ENCODE results near the gene GYPC. TPM values are rescaled to one million over a fixed set of nuclear protein-coding genes. Genes with fewer than 3 reads are reported as not detected.
A peak's percentile ranks its signal among the peaks of the same experiment; 100 is the strongest.

GYPC gene
- total RNA-seq (2014; rRNA removed; shearing (Covaris generic); ENCODE audit: low replicate concordance): 156 and 251 TPM in 2 replicates

- peaks cover 41% of the 10 kb centered on the region for H3K79me2 ChIP-seq (ENCODE audit: low read length)
- H3K4me3 ChIP-seq (ENCODE audit: low read length): peak within 1 kb of the TSS; percentile 96
- no peaks in the 10 kb centered on the region for H3K36me3 ChIP-seq (ENCODE audit: insufficient read depth, low read length)
- peaks cover 46% of the 10 kb centered on the region for H3K4me1 ChIP-seq (ENCODE audit: low read length)
- no peaks in the 10 kb centered on the region for H4K20me1 ChIP-seq (ENCODE audit: insufficient read depth, low read depth, low read length)
- H3K27ac ChIP-seq (ENCODE audit: low read length): peak within 1 kb of the TSS; percentile 80
- H2AFZ ChIP-seq (ENCODE audit: low read length): peak within 1 kb of the TSS; percentile 97
- H3K9me3 ChIP-seq (ENCODE audit: low read length): no peaks in the 10 kb centered on the region
- H3K4me2 ChIP-seq (ENCODE audit: low read depth, low read length, poor library complexity, severe bottlenecking): peak within 1 kb of the TSS; percentile 86
- no peaks in the 10 kb centered on the region for H3K9me2 ChIP-seq (replicated peaks; ENCODE audit: insufficient read depth, low read length)
- H3K9ac ChIP-seq (ENCODE audit: low read length): peak within 1 kb of the TSS; percentile 93
- DNase-seq: peak; percentile 77
- H3K27me3 ChIP-seq (ENCODE audit: low read length): no peaks in the 10 kb centered on the region
These were observed at the start of gene GYPC for GRCh38 chr2:126655500-126656430. TSS of gene GYPC (plus strand) at chr2:126656158. CDS start at chr2:126656264, 106 bp downstream.

GRCh38 chr2:126614524-126615227 lies 41.3 kb upstream of the GYPC start:
- Histone ChIP-seq H2AFZ (ENCODE audit: low read length) (no peak overlapping the region), H3K27me3 (ENCODE audit: low read length) (no peaks in the 10 kb centered on the region), H3K36me3 (ENCODE audit: insufficient read depth, low read length) (no peaks in the 10 kb centered on the region), H3K9me2 (replicated peaks; ENCODE audit: insufficient read depth, low read length) (no peaks in the 10 kb centered on the region), H3K27ac (ENCODE audit: low read length) (no peak overlapping the region), H3K4me2 (ENCODE audit: low read depth, low read length, poor library complexity, severe bottlenecking) (no peak overlapping the region), H3K9ac (ENCODE audit: low read length) (no peak overlapping the region), H3K4me1 (ENCODE audit: low read length) (peaks cover 2% of the 10 kb centered on the region), H3K9me3 (ENCODE audit: low read length) (no peaks in the 10 kb centered on the region), H3K4me3 (ENCODE audit: low read length) (no peak overlapping the region), H3K79me2 (ENCODE audit: low read length) (no peaks in the 10 kb centered on the region), H4K20me1 (ENCODE audit: insufficient read depth, low read depth, low read length) (no peaks in the 10 kb centered on the region)
- DNase-seq: no peak

GRCh38 chr2:126616606-126617069 lies 39.3 kb upstream of the GYPC start:
- DNase-seq: no peak
- Histone ChIP-seq H3K36me3 (ENCODE audit: insufficient read depth, low read length) (no peaks in the 10 kb centered on the region), H3K27ac (ENCODE audit: low read length) (no peak overlapping the region), H4K20me1 (ENCODE audit: insufficient read depth, low read depth, low read length) (no peaks in the 10 kb centered on the region), H3K9me2 (replicated peaks; ENCODE audit: insufficient read depth, low read length) (no peaks in the 10 kb centered on the region), H3K27me3 (ENCODE audit: low read length) (no peaks in the 10 kb centered on the region), H3K9me3 (ENCODE audit: low read length) (no peaks in the 10 kb centered on the region), H3K4me2 (ENCODE audit: low read depth, low read length, poor library complexity, severe bottlenecking) (no peak overlapping the region), H3K79me2 (ENCODE audit: low read length) (no peaks in the 10 kb centered on the region), H2AFZ (ENCODE audit: low read length) (no peak overlapping the region), H3K9ac (ENCODE audit: low read length) (no peak overlapping the region), H3K4me1 (ENCODE audit: low read length) (peaks cover 8% of the 10 kb centered on the region), H3K4me3 (ENCODE audit: low read length) (no peak overlapping the region)

GRCh38 chr2:126620302-126620701 lies 35.7 kb upstream of the GYPC start:
- no peaks in the 10 kb centered on the region for H3K36me3 ChIP-seq (ENCODE audit: insufficient read depth, low read length)
- H2AFZ ChIP-seq (ENCODE audit: low read length): no peak overlapping the region
- no peak overlapping the region for H3K4me2 ChIP-seq (ENCODE audit: low read depth, low read length, poor library complexity, severe bottlenecking)
- no peak overlapping the region for H3K9ac ChIP-seq (ENCODE audit: low read length)
- H3K4me3 ChIP-seq (ENCODE audit: low read length): no peak overlapping the region
- H3K79me2 ChIP-seq (ENCODE audit: low read length): no peaks in the 10 kb centered on the region
- DNase-seq: no peak
- H4K20me1 ChIP-seq (ENCODE audit: insufficient read depth, low read depth, low read length): no peaks in the 10 kb centered on the region
- no peaks in the 10 kb centered on the region for H3K27me3 ChIP-seq (ENCODE audit: low read length)
- no peaks in the 10 kb centered on the region for H3K9me3 ChIP-seq (ENCODE audit: low read length)
- peaks cover 8% of the 10 kb centered on the region for H3K4me1 ChIP-seq (ENCODE audit: low read length)
- H3K27ac ChIP-seq (ENCODE audit: low read length): no peak overlapping the region
- no peaks in the 10 kb centered on the region for H3K9me2 ChIP-seq (replicated peaks; ENCODE audit: insufficient read depth, low read length)

- Histone ChIP-seq H3K4me3 (ENCODE audit: low read length) (no peak overlapping the region), H2AFZ (ENCODE audit: low read length) (no peak overlapping the region), H3K4me1 (ENCODE audit: low read length) (peaks cover 8% of the 10 kb centered on the region), H3K9me2 (replicated peaks; ENCODE audit: insufficient read depth, low read length) (no peaks in the 10 kb centered on the region), H3K4me2 (ENCODE audit: low read depth, low read length, poor library complexity, severe bottlenecking) (no peak overlapping the region), H3K9ac (ENCODE audit: low read length) (no peak overlapping the region), H3K79me2 (ENCODE audit: low read length) (no peaks in the 10 kb centered on the region), H3K9me3 (ENCODE audit: low read length) (no peaks in the 10 kb centered on the region), H3K27ac (ENCODE audit: low read length) (no peak overlapping the region), H4K20me1 (ENCODE audit: insufficient read depth, low read depth, low read length) (no peaks in the 10 kb centered on the region), H3K36me3 (ENCODE audit: insufficient read depth, low read length) (no peaks in the 10 kb centered on the region), H3K27me3 (ENCODE audit: low read length) (no peaks in the 10 kb centered on the region)
- no peak for DNase-seq
These were observed 33.0 kb upstream of the GYPC start for GRCh38 chr2:126623000-126623399.

GRCh38 chr2:126627643-126628042 lies 28.3 kb upstream of the GYPC start:
- H3K27ac ChIP-seq (ENCODE audit: low read length): no peak overlapping the region

GRCh38 chr2:126634273-126634861 lies 21.6 kb upstream of the GYPC start:
- no peaks in the 10 kb centered on the region for H3K4me1 ChIP-seq (ENCODE audit: low read length)
- no peak overlapping the region for H2AFZ ChIP-seq (ENCODE audit: low read length)
- H3K27me3 ChIP-seq (ENCODE audit: low read length): no peaks in the 10 kb centered on the region
- H3K4me3 ChIP-seq (ENCODE audit: low read length): no peak overlapping the region
- H3K9me3 ChIP-seq (ENCODE audit: low read length): no peaks in the 10 kb centered on the region
- H3K36me3 ChIP-seq (ENCODE audit: insufficient read depth, low read length): no peaks in the 10 kb centered on the region
- H3K27ac ChIP-seq (ENCODE audit: low read length): no peak overlapping the region
- DNase-seq: peak; percentile 63
- H4K20me1 ChIP-seq (ENCODE audit: insufficient read depth, low read depth, low read length): no peaks in the 10 kb centered on the region
- no peak overlapping the region for H3K4me2 ChIP-seq (ENCODE audit: low read depth, low read length, poor library complexity, severe bottlenecking)
- no peak overlapping the region for H3K9ac ChIP-seq (ENCODE audit: low read length)
- H3K9me2 ChIP-seq (replicated peaks; ENCODE audit: insufficient read depth, low read length): no peaks in the 10 kb centered on the region
- no peaks in the 10 kb centered on the region for H3K79me2 ChIP-seq (ENCODE audit: low read length)

More at GRCh38 chr2:126627643-126628042, 28.3 kb upstream of the GYPC start:
- H3K4me3 ChIP-seq (ENCODE audit: low read length): no peak overlapping the region
- no peak for DNase-seq
- no peaks in the 10 kb centered on the region for H3K9me3 ChIP-seq (ENCODE audit: low read length)
- H3K27me3 ChIP-seq (ENCODE audit: low read length): no peaks in the 10 kb centered on the region
- H3K9me2 ChIP-seq (replicated peaks; ENCODE audit: insufficient read depth, low read length): no peaks in the 10 kb centered on the region
- H4K20me1 ChIP-seq (ENCODE audit: insufficient read depth, low read depth, low read length): no peaks in the 10 kb centered on the region
- H3K4me2 ChIP-seq (ENCODE audit: low read depth, low read length, poor library complexity, severe bottlenecking): no peak overlapping the region
- H2AFZ ChIP-seq (ENCODE audit: low read length): no peak overlapping the region
- H3K36me3 ChIP-seq (ENCODE audit: insufficient read depth, low read length): no peaks in the 10 kb centered on the region
- no peaks in the 10 kb centered on the region for H3K79me2 ChIP-seq (ENCODE audit: low read length)
- H3K4me1 ChIP-seq (ENCODE audit: low read length): no peaks in the 10 kb centered on the region
- H3K9ac ChIP-seq (ENCODE audit: low read length): no peak overlapping the region

- H3K79me2 ChIP-seq (ENCODE audit: low read length): no peaks in the 10 kb centered on the region
- no peak overlapping the region for H3K27ac ChIP-seq (ENCODE audit: low read length)
- no peaks in the 10 kb centered on the region for H3K4me1 ChIP-seq (ENCODE audit: low read length)
- no peak for DNase-seq
- H3K36me3 ChIP-seq (ENCODE audit: insufficient read depth, low read length): no peaks in the 10 kb centered on the region
- no peaks in the 10 kb centered on the region for H3K27me3 ChIP-seq (ENCODE audit: low read length)
- H2AFZ ChIP-seq (ENCODE audit: low read length): no peak overlapping the region
- no peaks in the 10 kb centered on the region for H3K9me2 ChIP-seq (replicated peaks; ENCODE audit: insufficient read depth, low read length)
- H3K9me3 ChIP-seq (ENCODE audit: low read length): no peaks in the 10 kb centered on the region
- H3K4me2 ChIP-seq (ENCODE audit: low read depth, low read length, poor library complexity, severe bottlenecking): no peak overlapping the region
- H4K20me1 ChIP-seq (ENCODE audit: insufficient read depth, low read depth, low read length): no peaks in the 10 kb centered on the region
- H3K4me3 ChIP-seq (ENCODE audit: low read length): no peak overlapping the region
- H3K9ac ChIP-seq (ENCODE audit: low read length): no peak overlapping the region
These were observed 20.7 kb upstream of the GYPC start for GRCh38 chr2:126635281-126635680.
